DOHH2 (cell line): Measurements from ENCODE around the gene CEP20.
"Not testable (repeated sequence)": the region's sequence is repeated elsewhere in the genome, so short reads cannot be mapped to it uniquely, and the experiment has no call there.

Source experiments
- H3F3A ChIP-seq: fragments of 200-600 bp; sonication (generic), shearing (Covaris generic); 2 replicates; pipeline ENCODE4 v1.6.0; 2016; ENCODE audit warnings: antibody characterized with exemption, mild to moderate bottlenecking; ENCODE audit not compliant: control insufficient read depth, insufficient read depth
- H3K27ac ChIP-seq: fragments of 200-600 bp; sonication (generic); 2 replicates; pipeline ENCODE4 v1.5.1; 2014; ENCODE audit warnings: low read depth, mild to moderate bottlenecking, low read length, moderate library complexity
- H3K27me3 ChIP-seq: fragments of 200-600 bp; sonication (generic); 2 replicates; pipeline ENCODE4 v1.6.1; 2014; ENCODE audit warnings: mild to moderate bottlenecking, low read length, mixed read lengths; ENCODE audit not compliant: control insufficient read depth
- H3K36me3 ChIP-seq: fragments of 200-600 bp; sonication (generic); 2 replicates; pipeline ENCODE4 v1.6.1; 2014; ENCODE audit warnings: mild to moderate bottlenecking, low read length, moderate library complexity, mixed read lengths; ENCODE audit not compliant: control insufficient read depth
- H3K4me1 ChIP-seq: fragments of 200-600 bp; sonication (generic); 2 replicates; pipeline ENCODE4 v1.6.1; 2014; ENCODE audit warnings: mild to moderate bottlenecking, low read length, mixed read lengths; ENCODE audit not compliant: control insufficient read depth
- H3K4me2 ChIP-seq: fragments of 200-600 bp; sonication (generic); 2 replicates; pipeline ENCODE4 v1.6.0; 2014; ENCODE audit warnings: mild to moderate bottlenecking, low read length, moderate library complexity
- H3K4me3 ChIP-seq: fragments of 200-600 bp; sonication (generic); 2 replicates; pipeline ENCODE4 v1.5.1; 2014; ENCODE audit warnings: mild to moderate bottlenecking, low read length, mixed read lengths
- H3K79me2 ChIP-seq: fragments of 200-600 bp; sonication (generic); 2 replicates; pipeline ENCODE4 v1.6.1; 2014; ENCODE audit warnings: mild to moderate bottlenecking, low read length, mixed read lengths; ENCODE audit not compliant: control insufficient read depth
- H3K9me2 ChIP-seq: fragments of 200-600 bp; sonication (generic); replicated peaks from 2 replicates; pipeline ENCODE4 v1.6.1; 2014; ENCODE audit warnings: mild to moderate bottlenecking, low read length, mixed read lengths; ENCODE audit not compliant: control insufficient read depth
- H3K9me3 ChIP-seq: fragments of 200-600 bp; sonication (generic); 2 replicates; pipeline ENCODE4 v1.6.1; 2014; ENCODE audit warnings: antibody characterized with exemption, low read length, mixed read lengths; ENCODE audit not compliant: control insufficient read depth, insufficient read depth
- H4K20me1 ChIP-seq: fragments of 200-600 bp; sonication (generic); 2 replicates; pipeline ENCODE4 v1.6.0; 2014; ENCODE audit warnings: low read depth, mild to moderate bottlenecking, antibody characterized with exemption, low read length, moderate library complexity; ENCODE audit not compliant: control insufficient read depth, insufficient read depth
- CTCF ChIP-seq: fragments of 200-600 bp; sonication (generic); IDR thresholded peaks from one replicate; pipeline ENCODE4 v1.5.1; 2014; ENCODE audit warnings: antibody characterized with exemption, mild to moderate bottlenecking, low read depth, low read length; ENCODE audit not compliant: poor library complexity, severe bottlenecking
- EZH2phosphoT487 ChIP-seq: fragments of 200-600 bp; sonication (generic); IDR thresholded peaks from 2 replicates; pipeline ENCODE4 v1.6.1; 2017; ENCODE audit warnings: borderline replicate concordance, mild to moderate bottlenecking, antibody characterized with exemption, low read length, moderate library complexity, mixed read lengths

The CEP20 gene

GRCh38 chr16:15888072-15888976, at the start of gene CEP20:
CEP20 (minus strand) TSS chr16:15888603; CDS start chr16:15888585, 18 bp downstream.
- Histone ChIP-seq H3K9me2 (no peaks in the 10 kb centered on the region), H3F3A (no peaks in the 10 kb centered on the region), H3K4me3 (peak within 1 kb of the TSS; percentile 94), H3K4me1 (peaks cover 24% of the 10 kb centered on the region), H3K4me2 (peak within 1 kb of the TSS; percentile 56), H3K27me3 (no peaks in the 10 kb centered on the region), H3K27ac (peak within 1 kb of the TSS; percentile 51), H3K36me3 (peaks cover 19% of the 10 kb centered on the region), H4K20me1 (peaks cover 3% of the 10 kb centered on the region; the same call in 1 of the 2 replicates), H3K9me3 (no peaks in the 10 kb centered on the region), H3K79me2 (peaks cover 49% of the 10 kb centered on the region)
- TF ChIP-seq CTCF, result no peak
- no peak for TF ChIP-seq EZH2phosphoT487

- not testable (repeated sequence) for H3K4me3 ChIP-seq, H3K36me3 ChIP-seq, H3K9me3 ChIP-seq, H3K4me2 ChIP-seq, H3K27ac ChIP-seq, H3K9me2 ChIP-seq, H3F3A ChIP-seq, H3K79me2 ChIP-seq, H3K27me3 ChIP-seq, H4K20me1 ChIP-seq, H3K4me1 ChIP-seq
Measured at GRCh38 chr16:15936809-15937208, 48.4 kb upstream of the CEP20 start.

GRCh38 chr16:15934991-15935390, 46.6 kb upstream of the CEP20 start:
- no peak for TF ChIP-seq CTCF
- TF ChIP-seq EZH2phosphoT487, result no peak
- Histone ChIP-seq H3K9me2 (no peaks in the 10 kb centered on the region), H3K9me3 (peaks cover 5% of the 10 kb centered on the region), H3K27me3 (peaks cover 3% of the 10 kb centered on the region; the same call in 1 of the 2 replicates), H3K36me3 (no peaks in the 10 kb centered on the region), H3K79me2 (no peaks in the 10 kb centered on the region), H4K20me1 (no peaks in the 10 kb centered on the region), H3F3A (no peaks in the 10 kb centered on the region), H3K4me2 (no peak overlapping the region), H3K4me3 (no peak overlapping the region), H3K4me1 (no peaks in the 10 kb centered on the region), H3K27ac (no peak overlapping the region)

GRCh38 chr16:15933781-15934180, 45.4 kb upstream of the CEP20 start:
- Histone ChIP-seq H3K4me2 (no peak overlapping the region), H3K79me2 (no peaks in the 10 kb centered on the region), H3K9me3 (peaks cover 5% of the 10 kb centered on the region), H3K27me3 (peaks cover 3% of the 10 kb centered on the region; the same call in 1 of the 2 replicates), H3F3A (no peaks in the 10 kb centered on the region), H3K36me3 (no peaks in the 10 kb centered on the region), H3K9me2 (no peaks in the 10 kb centered on the region), H3K4me3 (no peak overlapping the region), H4K20me1 (no peaks in the 10 kb centered on the region), H3K4me1 (no peaks in the 10 kb centered on the region), H3K27ac (no peak overlapping the region)
- TF ChIP-seq CTCF, result no peak
- no peak for TF ChIP-seq EZH2phosphoT487
